ENCODE results near the gene ELOVL3.

DNA sequence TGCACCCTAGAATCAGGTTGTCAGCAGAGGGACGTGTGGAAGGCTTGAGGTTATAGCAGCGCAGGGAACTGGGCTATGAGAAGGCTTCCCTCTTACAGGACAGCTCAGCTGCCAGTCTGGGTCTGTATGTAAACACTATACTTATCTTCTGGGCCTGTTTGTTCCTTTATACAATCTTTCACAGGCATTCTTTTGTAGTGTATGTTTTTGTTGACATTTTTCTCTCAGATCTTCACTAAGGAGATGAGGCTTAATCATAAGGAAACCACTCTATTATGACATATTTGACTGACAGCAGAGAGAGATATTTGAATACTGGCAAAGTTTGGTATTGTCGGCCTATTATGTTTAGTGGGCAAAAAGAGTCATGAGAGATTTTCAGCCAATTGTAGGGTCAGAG is 20.2 kb downstream of the ELOVL3 start:
- no peak for TF ChIP-seq CTCF (IDR thresholded peaks at IDR 0.05)
- no peak for TF ChIP-seq POLR2A (IDR thresholded peaks at IDR 0.05)
